SK-N-MC (cell line): Measurements from ENCODE around the gene FOSL2.

Experiments used
- EZH2 ChIP-seq: fragments of 200-600 bp; sonication (generic); IDR thresholded peaks from one replicate; pipeline ENCODE4 v1.6.1; 2017; ENCODE audit warnings: antibody characterized with exemption
- POLR2AphosphoS5 ChIP-seq: IDR thresholded peaks from 2 replicates; pipeline ENCODE4 v1.6.1; 2012; ENCODE audit warnings: mild to moderate bottlenecking, low read depth, low read length, borderline replicate concordance

- TF ChIP-seq POLR2AphosphoS5 (no peak), EZH2 (no peak)
Measured at GRCh38 chr2:28413899-28414295, 21.2 kb downstream of the FOSL2 start.
